BLaER1 treated with 17β-estradiol and CSF1 and Interleukin-3, amounts not matched to agents 10 nM and 100 nM (cell line): ENCODE measurements around the gene TGM1.

Source experiments
- H3K27ac ChIP-seq, 11 experiments: shearing (Covaris generic); formaldehyde crosslinking; 2 replicates each; pipeline ENCODE4 v1.8.1; 2022
- H3K27me3 ChIP-seq, 11 experiments: shearing (Covaris generic); formaldehyde crosslinking; 2 replicates each; pipeline ENCODE4 v1.8.1; 2022
- H3K36me3 ChIP-seq, 11 experiments: shearing (Covaris generic); formaldehyde crosslinking; 2 replicates each; pipeline ENCODE4 v1.8.1; 2022
- H3K4me1 ChIP-seq, 10 experiments: shearing (Covaris generic); formaldehyde crosslinking; 2 replicates each; pipeline ENCODE4 v1.8.1; 2022
- H3K4me2 ChIP-seq, 11 experiments: shearing (Covaris generic); formaldehyde crosslinking; 2 replicates each; pipeline ENCODE4 v1.8.1; 2022
- H3K4me3 ChIP-seq, 10 experiments: shearing (Covaris generic); formaldehyde crosslinking; 2 replicates each; pipeline ENCODE4 v1.8.1; 2022
- H3K9ac ChIP-seq, 11 experiments: shearing (Covaris generic); formaldehyde crosslinking; 2 replicates each; pipeline ENCODE4 v1.8.1; 2022
- H3K9me3 ChIP-seq, 11 experiments: shearing (Covaris generic); formaldehyde crosslinking; replicated peaks in 1 of 11; 2 replicates each; pipeline ENCODE4 v1.8.1; 2022
- H4K20me1 ChIP-seq, 11 experiments: shearing (Covaris generic); formaldehyde crosslinking; 2 replicates each; pipeline ENCODE4 v1.8.1; 2022
- Cebpa-rat ChIP-seq, 11 experiments: shearing (Covaris generic); IDR thresholded peaks; 2 replicates each; pipeline ENCODE4 v1.8.1; 2022

TGM1 gene

DNA sequence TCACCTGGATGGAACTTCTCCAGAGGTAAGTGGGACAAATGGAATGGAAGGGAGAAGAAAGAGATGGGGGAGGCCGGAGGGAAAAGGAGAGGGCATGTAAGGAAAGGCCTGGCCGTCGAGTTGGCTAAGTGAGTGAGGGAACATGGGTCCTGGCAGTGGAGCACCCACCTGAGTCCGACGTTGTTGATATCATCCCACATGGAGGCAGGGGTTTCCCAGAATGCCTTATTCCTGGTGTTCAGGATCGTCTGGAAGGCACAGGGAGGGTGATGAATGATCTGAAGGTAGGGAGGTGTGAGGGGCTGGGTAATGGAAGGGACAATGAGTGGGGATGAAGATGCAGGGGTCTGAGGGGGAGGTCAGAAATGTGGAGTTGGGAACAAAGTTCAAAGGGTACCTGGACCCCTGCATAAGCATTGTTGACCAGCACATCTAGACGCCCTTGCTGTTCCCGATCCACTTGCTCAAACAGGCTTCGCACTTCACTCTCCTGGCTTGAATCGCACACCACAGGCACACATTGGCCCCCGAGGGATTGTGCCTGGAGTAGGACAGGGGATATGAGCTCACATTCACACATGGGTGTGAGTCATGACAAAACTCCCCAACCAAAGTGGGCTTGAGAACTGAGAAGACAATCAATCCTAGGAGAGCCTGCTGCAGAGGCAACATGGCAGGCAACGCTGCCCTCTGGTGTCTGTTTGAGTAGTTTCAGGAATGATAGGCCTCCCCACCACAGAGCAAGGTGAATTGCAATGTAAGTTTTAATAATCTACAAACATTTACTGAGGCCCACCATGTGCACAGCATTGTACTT, 33.6 kb upstream of the TGM1 start:
- Histone ChIP-seq H3K27ac (peak overlapping the region in 10 of 11 experiments; percentile 36 to 73 (median 64); a peak in 18 of 22 replicates), H3K4me2 (peak overlapping the region; percentile 68 to 100 (median 97))

DNA sequence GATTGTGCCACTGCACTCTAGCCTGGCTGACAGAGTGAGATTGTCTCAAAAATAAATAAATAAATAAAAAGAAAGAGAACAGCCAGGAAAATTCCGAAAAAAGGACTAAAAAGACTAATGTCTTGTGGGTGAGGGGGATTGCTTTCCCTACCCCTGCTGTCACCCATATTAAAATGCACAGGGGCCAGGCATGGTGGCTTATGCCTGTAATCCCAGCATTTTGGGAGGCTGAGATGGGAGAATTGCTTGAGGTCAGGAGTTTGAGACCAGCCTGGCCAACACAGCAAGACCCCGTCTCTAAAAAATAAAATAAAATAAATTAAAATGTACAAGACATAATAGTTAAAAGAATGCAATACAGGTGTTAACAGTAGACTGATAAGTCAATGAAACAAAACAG, 30.5 kb upstream of the TGM1 start:
- peaks cover 31 to 51% (median 40%) of the 10 kb centered on the region in 10 experiments for H3K4me1 ChIP-seq

More for the DNA sequence above, 33.6 kb upstream of the TGM1 start:
- H3K36me3 ChIP-seq = peaks cover 25 to 55% (median 39%) of the 10 kb centered on the region in 11 experiments
- H3K27me3 ChIP-seq = no peaks in the 10 kb centered on the region
- peak overlapping the region in 3 of 10 experiments; percentile 4 to 41 (median 21); a peak in 3 of 20 replicates for H3K4me3 ChIP-seq
- H3K4me1 ChIP-seq = peaks cover 46 to 52% (median 51%) of the 10 kb centered on the region in 10 experiments
- peaks cover 0 to 14% (median 0%) of the 10 kb centered on the region in 11 experiments; a peak in 4 of 22 replicates for H4K20me1 ChIP-seq
- H3K9ac ChIP-seq = peak overlapping the region; percentile 5 to 65 (median 44); a peak in 17 of 22 replicates
- no peak for TF ChIP-seq Cebpa-rat (IDR thresholded peaks at IDR 0.05)
- no peaks in the 10 kb centered on the region for H3K9me3 ChIP-seq

DNA sequence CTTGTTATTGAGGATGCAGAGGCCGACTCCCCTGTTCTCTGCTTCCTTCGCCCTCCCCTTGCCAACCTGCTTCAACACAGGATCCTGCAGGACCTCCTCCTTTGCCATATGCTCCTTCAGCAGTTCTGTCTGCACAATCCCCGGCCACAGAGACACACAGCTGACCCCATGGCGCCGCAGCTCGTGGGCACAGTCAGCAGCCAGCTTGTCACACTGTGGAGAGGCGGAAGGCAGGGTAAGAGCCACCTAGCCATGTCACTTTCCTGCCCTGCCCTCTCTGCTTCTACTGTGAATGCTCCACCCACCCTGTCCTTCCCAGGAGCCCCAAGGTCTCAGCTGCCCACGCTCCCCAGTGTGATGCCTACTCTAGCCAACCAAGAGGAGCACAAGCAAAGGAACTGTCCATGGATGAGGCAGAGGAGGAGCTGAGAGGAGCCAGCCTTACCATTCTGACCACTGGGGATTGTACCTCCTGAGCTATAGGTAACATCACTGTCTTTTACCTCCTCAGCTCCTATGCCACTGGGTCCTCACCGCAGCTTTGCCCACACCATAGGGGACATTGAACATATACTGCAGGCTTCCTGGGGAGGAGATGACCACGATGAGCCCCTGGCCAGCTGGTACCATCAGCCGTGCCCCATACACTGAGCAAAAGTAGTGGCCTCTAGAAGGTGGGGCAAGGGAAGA, 29.3 kb upstream of the TGM1 start:
- Histone ChIP-seq H3K27me3 (no peaks in the 10 kb centered on the region), H3K4me2 (no peak overlapping the region), H3K9me3 (no peaks in the 10 kb centered on the region), H3K36me3 (peaks cover 29 to 69% (median 56%) of the 10 kb centered on the region in 11 experiments; a peak in 21 of 22 replicates), H3K27ac (no peak overlapping the region), H3K9ac (peak overlapping the region in 1 of 11 experiments; percentile 3; a peak in 1 of 22 replicates), H3K4me1 (peaks cover 30 to 50% (median 40%) of the 10 kb centered on the region in 10 experiments), H4K20me1 (no peaks in the 10 kb centered on the region), H3K4me3 (no peak overlapping the region)
- no peak for TF ChIP-seq Cebpa-rat (IDR thresholded peaks at IDR 0.05)

More for the DNA sequence above, 30.5 kb upstream of the TGM1 start:
- H3K4me2 ChIP-seq = no peak overlapping the region
- peaks cover 29 to 69% (median 56%) of the 10 kb centered on the region in 11 experiments; a peak in 21 of 22 replicates for H3K36me3 ChIP-seq
- no peak overlapping the region for H3K4me3 ChIP-seq
- no peak overlapping the region; a peak in 2 of 22 replicates for H3K9ac ChIP-seq
- H3K27ac ChIP-seq = no peak overlapping the region
- H4K20me1 ChIP-seq = no peaks in the 10 kb centered on the region
- H3K9me3 ChIP-seq = no peaks in the 10 kb centered on the region
- no peak for TF ChIP-seq Cebpa-rat (IDR thresholded peaks at IDR 0.05)
- H3K27me3 ChIP-seq = no peaks in the 10 kb centered on the region

DNA sequence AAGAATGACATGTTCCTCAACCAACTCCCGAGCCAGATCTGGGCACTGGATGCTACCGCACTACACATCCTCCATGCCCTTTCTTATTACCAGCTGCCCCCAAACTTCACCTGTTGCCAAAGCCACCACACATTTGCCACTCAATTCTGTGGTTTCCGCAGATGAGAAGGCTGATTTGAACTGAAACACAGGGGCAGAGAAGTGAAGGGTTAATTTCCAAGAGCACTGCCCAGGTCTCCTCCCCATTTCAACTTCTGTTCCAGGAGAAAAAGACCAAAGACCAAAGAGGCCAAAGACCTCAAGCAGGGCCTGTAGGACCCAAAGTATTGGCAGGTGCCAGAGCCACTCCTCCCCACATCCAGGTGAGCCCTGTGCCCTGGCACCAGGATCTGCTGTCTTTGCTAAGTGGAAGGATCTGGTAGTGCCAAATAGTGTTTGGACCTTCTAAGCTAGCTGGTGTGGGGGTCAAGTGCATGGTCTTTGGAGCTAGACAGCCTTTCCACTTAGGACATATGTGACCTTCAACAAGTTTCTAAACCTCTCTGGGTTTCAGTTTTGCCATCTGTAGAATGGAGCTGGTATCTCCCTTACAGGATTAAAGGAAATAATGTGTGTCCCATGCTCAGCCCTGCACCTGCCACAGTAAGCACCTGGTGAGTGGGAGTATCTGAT, 28.6 kb upstream of the TGM1 start:
- no peak overlapping the region for H3K27ac ChIP-seq
- no peak for TF ChIP-seq Cebpa-rat (IDR thresholded peaks at IDR 0.05)
- no peaks in the 10 kb centered on the region for H4K20me1 ChIP-seq
- peak overlapping the region in 1 of 11 experiments; percentile 3; a peak in 2 of 22 replicates for H3K9ac ChIP-seq
- H3K27me3 ChIP-seq = no peaks in the 10 kb centered on the region
- peaks cover 29 to 69% (median 56%) of the 10 kb centered on the region in 11 experiments; a peak in 21 of 22 replicates for H3K36me3 ChIP-seq
- no peak overlapping the region for H3K4me2 ChIP-seq
- H3K9me3 ChIP-seq = no peaks in the 10 kb centered on the region
- H3K4me3 ChIP-seq = no peak overlapping the region
- H3K4me1 ChIP-seq = peaks cover 25 to 43% (median 35%) of the 10 kb centered on the region in 10 experiments

DNA sequence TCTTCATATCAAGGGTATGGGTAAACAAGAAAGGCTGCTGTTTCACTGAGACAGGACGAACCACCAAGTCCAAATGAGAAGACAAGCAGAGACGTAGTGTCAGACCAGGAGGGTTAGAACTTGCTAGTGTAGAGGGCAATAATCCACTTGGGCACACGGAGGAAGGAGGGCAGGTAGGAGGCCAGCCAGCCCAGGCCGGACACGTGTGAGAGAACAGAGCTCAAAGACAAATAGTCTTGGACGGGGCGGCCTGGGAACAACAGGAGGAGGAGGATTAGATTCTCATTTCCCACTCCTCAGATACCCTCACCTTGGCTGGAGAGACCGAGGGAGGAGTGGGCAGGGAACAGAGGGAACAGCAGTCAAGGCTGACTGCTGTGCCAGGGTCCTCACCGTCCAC, 27.8 kb upstream of the TGM1 start:
- H3K4me2 ChIP-seq = 0 out of 22 replicates have a peak overlapping the region, but pooled peaks of 1 of the 11 experiments have one; percentile 41
- TF ChIP-seq Cebpa-rat (IDR thresholded peaks at IDR 0.05) = no peak
- no peaks in the 10 kb centered on the region for H3K27me3 ChIP-seq
- peak overlapping the region in 2 of 11 experiments; percentile 3 to 14; a peak in 1 of 22 replicates for H3K9ac ChIP-seq
- H3K27ac ChIP-seq = no peak overlapping the region
- peaks cover 16 to 34% (median 27%) of the 10 kb centered on the region in 10 experiments for H3K4me1 ChIP-seq
- no peaks in the 10 kb centered on the region for H3K9me3 ChIP-seq
- peaks cover 28 to 62% (median 50%) of the 10 kb centered on the region in 11 experiments; a peak in 21 of 22 replicates for H3K36me3 ChIP-seq
- no peak overlapping the region for H3K4me3 ChIP-seq
- no peaks in the 10 kb centered on the region; a peak in 1 of 22 replicates for H4K20me1 ChIP-seq

DNA sequence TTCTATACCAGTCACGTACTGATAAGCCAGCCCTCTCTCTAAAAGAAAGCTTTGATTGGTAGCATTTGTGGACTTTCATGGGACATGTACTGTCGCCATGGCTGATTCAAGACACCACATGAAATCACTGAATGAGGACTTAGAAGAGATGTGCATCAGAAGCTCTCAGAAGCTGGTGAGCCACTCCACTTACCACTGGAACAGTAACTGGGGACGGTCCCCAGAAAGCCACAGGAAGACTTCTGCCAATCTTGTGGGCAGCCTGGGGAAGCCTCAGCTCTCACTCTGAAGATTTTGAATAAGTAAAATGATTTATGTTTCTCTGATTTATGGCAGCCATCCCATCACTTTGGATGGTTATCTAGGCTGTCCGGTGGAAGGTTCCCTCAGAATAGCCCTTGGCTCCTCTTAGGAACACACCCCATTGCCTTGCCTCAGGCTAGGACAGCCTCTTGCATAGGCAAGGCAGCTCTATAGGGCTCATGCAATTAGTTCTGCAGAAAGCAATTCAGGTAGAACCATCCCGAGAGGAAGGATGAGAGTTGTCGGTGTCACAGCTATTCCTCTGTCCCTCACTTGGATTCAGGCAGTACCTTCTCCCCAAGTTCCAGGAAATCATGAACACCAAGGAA, 26.8 kb upstream of the TGM1 start:
- Histone ChIP-seq H3K27ac (no peak overlapping the region), H3K36me3 (peaks cover 22 to 52% (median 43%) of the 10 kb centered on the region in 11 experiments; a peak in 20 of 22 replicates), H3K4me3 (no peak overlapping the region), H4K20me1 (no peaks in the 10 kb centered on the region; a peak in 1 of 22 replicates), H3K4me2 (peak overlapping the region in 8 of 11 experiments; percentile 1 to 53 (median 10); a peak in 8 of 22 replicates), H3K27me3 (no peaks in the 10 kb centered on the region), H3K9me3 (no peaks in the 10 kb centered on the region), H3K9ac (peak overlapping the region in 2 of 11 experiments; percentile 8 to 9; a peak in 1 of 22 replicates), H3K4me1 (peaks cover 14 to 31% (median 26%) of the 10 kb centered on the region in 10 experiments)
- TF ChIP-seq Cebpa-rat (IDR thresholded peaks at IDR 0.05) = no peak

DNA sequence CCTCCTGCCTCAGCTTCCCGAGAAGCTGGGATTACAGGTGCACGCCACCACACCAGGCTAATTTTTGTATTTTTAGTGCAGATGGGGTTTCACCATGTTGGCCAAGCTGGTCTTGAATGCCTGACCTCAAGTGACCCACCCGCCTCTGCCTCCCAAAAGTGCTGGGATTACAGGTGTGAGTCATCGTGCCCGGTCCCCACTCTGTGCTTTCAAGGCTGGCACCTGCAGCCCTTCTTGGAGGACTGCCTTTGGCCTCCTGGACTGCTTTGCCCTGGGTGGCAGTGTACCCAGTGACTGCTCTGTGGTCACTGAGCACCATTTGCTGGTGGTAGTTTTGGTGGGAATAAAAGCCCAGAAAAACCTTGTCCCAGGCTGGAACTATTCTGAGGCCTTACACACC, 24.0 kb upstream of the TGM1 start:
- Histone ChIP-seq H3K27me3 (no peaks in the 10 kb centered on the region), H3K27ac (no peak overlapping the region), H4K20me1 (no peaks in the 10 kb centered on the region; a peak in 1 of 22 replicates), H3K36me3 (peaks cover 14 to 31% (median 27%) of the 10 kb centered on the region in 11 experiments; a peak in 20 of 22 replicates), H3K4me1 (peaks cover 15 to 54% (median 36%) of the 10 kb centered on the region in 10 experiments), H3K4me2 (peak overlapping the region in 4 of 11 experiments; percentile 13 to 57 (median 46); a peak in 2 of 22 replicates), H3K9me3 (no peaks in the 10 kb centered on the region), H3K9ac (peak overlapping the region in 1 of 11 experiments; percentile 8; a peak in 1 of 22 replicates), H3K4me3 (no peak overlapping the region)
- TF ChIP-seq Cebpa-rat (IDR thresholded peaks at IDR 0.05) = no peak

DNA sequence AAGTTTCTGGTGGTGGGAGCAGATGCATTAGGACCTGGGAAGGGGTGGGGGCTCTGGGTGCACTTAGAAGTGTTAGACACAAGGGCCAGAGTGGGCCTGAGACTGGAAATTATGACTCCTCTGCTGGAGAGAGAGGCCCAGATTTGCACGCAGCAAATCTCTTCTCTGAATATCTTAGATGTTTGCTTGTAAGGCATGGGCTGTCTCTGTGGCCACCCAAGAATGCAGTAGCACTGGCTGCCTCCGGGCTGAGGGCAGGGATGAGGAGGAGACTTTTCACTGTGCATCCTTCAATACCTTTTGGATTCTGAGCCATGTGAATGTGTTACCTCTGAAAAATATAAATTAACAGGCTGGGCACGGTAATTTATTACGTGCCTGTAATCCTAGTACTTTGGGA, 22.4 kb upstream of the TGM1 start:
- TF ChIP-seq Cebpa-rat (IDR thresholded peaks at IDR 0.05) = no peak

More for the DNA sequence above, 22.4 kb upstream of the TGM1 start:
- Histone ChIP-seq H4K20me1 (no peaks in the 10 kb centered on the region; a peak in 1 of 22 replicates), H3K4me1 (peaks cover 15 to 70% (median 50%) of the 10 kb centered on the region in 10 experiments), H3K27me3 (no peaks in the 10 kb centered on the region), H3K9ac (no peak overlapping the region), H3K27ac (no peak overlapping the region), H3K4me2 (no peak overlapping the region), H3K4me3 (no peak overlapping the region), H3K9me3 (no peaks in the 10 kb centered on the region), H3K36me3 (peaks cover 0 to 14% (median 11%) of the 10 kb centered on the region in 11 experiments; a peak in 15 of 22 replicates)
